GM19455 (cell line): ENCODE data around the gene PLA1A.
"Not testable (repeated sequence)": the region's sequence is repeated elsewhere in the genome, so short reads cannot be mapped to it uniquely, and the experiment has no call there.

Experiments used
- ATAC-seq: cut with Tn5 transposase; IDR thresholded peaks from one replicate; pipeline ENCODE4 v1.9.1; 2021; ENCODE audit not compliant: unreplicated experiment

Gene PLA1A, protein sequence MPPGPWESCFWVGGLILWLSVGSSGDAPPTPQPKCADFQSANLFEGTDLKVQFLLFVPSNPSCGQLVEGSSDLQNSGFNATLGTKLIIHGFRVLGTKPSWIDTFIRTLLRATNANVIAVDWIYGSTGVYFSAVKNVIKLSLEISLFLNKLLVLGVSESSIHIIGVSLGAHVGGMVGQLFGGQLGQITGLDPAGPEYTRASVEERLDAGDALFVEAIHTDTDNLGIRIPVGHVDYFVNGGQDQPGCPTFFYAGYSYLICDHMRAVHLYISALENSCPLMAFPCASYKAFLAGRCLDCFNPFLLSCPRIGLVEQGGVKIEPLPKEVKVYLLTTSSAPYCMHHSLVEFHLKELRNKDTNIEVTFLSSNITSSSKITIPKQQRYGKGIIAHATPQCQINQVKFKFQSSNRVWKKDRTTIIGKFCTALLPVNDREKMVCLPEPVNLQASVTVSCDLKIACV

DNA sequence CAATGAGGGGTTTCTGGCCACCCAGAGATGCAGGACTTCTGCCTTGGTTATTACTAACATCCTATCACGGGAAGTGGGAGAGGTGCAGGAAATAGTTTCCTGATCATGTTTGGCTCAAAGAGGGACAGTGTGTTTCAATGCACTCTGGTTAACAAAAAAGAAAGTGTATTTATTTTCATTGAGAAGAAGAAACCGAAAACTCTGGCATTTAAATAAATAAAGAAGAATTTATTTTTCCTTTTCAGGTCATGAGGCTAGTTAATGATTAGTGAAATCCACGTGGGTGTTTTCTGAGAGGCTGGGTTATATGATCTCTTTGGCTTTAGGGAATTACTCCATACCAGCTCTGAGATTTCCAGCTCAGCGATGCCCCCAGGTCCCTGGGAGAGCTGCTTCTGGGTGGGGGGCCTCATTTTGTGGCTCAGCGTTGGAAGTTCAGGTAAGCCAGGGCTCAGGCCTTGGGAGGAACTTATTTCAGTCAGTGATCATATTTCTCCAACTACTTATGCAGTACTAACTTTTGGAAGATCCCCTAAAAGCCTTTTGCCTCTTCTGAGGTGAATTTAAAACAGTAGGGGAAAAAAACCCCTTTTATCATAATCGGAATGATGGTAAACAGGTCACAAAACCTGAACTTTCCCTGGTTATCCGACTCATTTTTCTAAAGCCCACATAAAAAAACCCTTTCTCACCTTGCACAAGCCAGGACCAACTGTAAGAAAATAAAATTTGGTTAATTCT is at the start of gene PLA1A:
Gene PLA1A (plus strand): TSS at position 338 of the 741 bp plus-strand sequence. CDS start 29 bp downstream, at position 367.
- no peak for ATAC-seq

DNA sequence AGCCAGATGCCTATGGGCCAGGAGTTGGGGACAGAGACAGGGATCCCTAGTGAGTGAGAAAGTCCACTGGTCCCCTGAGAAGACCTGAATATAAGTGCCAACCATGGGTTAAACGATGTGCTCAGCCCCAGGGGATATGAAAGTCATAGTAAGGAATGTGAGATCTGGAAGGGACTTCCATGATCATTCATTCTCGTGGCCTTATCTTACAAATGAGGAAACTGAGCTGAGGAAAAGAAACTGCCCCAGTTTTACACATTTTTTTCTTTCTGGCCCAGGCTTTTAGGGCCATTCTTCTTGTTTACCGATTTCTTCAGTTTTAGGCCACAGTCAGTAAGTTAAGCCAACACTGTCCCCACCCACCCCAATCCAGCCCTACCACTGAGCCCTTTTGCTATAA is 49.3 kb upstream of the PLA1A start:
- no peak for ATAC-seq

DNA sequence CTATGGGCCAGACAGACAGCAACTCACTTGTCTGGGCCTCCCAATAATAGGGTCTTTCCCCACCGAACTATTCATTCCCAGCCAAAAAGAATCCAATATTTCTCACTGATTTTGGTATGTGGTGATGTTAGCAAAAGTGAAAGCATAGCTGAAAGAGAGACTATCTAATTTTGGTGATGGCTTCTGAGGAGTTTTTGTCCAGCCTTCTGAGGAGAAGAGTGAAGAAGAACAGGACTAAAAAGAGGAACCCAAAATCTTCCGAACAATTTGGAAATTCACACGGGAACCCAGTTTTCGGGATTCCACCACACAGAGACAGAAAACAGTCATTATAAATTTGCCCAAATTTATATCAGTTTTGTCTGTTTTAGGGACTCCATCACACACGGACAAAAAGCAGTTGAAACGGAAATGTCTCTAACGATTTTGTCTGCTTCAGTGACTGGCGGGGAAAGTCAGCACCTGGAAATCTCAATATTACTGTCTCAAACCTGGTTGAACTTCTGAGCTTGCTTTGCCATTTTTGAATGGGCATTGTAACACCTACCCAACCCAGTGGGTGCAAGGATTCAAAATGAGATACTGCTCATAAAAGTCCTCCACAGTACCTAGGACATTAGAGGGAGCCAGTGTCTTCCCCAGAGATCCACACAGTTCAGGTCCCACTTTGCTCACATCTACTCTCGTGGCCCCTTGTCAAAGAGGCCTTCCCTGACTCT is 47.3 kb upstream of the PLA1A start:
- no peak for ATAC-seq

DNA sequence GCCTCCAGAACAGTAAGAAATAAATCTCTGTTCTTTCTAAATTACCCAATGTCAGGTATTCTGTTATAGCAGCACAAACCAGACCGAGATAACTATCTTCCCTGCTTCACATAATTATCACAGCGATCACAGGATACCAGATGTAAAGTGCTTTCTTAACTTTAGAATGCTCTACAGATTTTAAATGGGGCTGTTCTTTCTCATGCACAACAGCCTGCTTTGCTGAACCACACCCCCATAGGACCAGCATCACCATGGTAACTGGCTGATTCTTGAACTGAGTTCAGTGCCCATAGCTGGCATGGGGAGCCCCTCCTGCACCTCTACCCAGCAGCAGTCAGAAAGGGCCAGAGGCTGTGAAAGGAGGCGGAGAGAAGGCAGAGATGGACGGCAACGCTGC is 46.1 kb upstream of the PLA1A start:
- ATAC-seq: no peak

DNA sequence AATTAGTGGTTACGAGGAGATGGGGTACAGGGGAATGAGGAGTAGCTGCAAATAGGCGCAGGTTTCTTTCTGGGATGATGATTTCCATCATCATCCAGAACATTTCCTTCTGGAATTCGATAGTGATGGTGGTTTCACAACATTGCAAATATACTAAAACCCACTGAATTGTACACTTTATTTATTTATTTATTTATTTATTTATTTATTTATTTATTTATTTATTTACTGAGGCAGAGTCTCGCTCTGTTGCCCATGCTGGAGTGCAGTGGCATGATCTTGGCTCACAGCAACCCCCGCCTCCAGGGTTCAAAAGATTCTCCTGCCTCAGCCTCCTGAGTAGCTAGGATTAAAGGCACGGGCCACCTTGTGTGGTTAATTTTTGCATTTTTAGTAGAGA is 44.8 kb upstream of the PLA1A start:
- not testable (repeated sequence) for ATAC-seq

DNA sequence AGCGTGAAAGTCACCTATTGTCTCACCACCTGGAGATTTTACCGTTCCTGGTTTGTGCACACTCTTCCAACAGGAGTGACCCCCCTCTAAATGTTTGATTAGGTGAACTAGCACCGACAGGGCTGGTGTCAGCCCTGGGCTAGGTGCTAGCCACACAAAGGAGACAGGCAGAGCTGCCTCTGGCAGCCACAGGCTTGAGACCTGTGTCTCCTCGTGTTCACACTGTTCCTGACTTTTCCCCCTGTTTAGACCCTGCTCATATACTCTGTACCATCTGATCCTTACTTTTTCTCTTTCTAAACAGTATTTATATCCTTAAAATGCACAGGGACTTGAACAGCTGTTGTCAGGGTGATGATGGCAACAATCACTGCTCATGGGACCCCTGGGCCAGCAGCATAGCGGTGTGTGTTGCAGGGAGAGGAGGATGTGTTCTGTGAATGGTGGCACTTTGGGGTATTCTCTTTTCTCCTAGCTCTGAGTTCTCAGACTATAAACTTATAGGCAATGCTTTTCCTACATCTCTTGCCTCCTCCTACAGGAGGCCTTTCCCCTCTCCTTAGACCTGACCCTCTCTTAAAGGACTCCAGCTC is 43.8 kb upstream of the PLA1A start:
- no peak for ATAC-seq

DNA sequence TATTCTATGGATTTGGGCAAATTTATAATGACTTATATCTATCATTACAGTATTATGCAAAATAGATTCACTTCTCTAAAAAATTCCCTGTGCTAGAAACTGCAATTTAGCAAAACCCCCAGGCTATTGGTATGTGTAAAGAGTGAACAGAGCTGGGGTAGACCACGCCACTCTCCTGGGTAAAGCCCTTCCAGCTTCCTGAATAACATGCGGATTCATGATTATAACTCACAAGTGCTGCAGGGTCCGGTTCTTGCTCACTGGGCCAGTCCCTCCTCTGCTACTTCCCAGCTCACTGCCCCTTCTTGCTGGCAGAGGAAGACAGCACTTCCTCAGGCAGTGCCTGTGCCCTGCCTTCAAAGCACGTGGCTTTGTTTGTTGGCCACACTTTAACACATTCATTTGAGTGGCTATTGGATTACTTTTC is 42.4 kb upstream of the PLA1A start:
- no peak for ATAC-seq

DNA sequence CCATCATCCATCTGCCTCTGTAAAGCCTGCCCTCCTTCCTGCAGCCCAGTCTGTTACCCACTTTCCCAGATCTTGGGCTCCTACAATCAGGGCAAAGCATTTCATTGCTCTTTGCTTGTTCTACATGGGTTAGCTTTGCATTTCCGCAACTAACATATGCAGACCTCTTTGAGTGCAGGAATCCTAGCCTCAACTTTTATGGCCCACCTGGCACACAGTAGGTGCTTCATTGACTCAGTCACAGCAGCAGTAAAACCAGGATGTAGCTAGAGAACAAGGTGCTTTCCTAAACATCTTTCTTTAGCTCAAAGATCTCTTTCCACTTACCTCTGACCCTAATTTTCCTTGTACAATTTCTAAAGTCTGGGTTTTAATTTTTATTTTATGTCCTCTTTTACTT is 41.8 kb upstream of the PLA1A start:
- ATAC-seq: no peak

DNA sequence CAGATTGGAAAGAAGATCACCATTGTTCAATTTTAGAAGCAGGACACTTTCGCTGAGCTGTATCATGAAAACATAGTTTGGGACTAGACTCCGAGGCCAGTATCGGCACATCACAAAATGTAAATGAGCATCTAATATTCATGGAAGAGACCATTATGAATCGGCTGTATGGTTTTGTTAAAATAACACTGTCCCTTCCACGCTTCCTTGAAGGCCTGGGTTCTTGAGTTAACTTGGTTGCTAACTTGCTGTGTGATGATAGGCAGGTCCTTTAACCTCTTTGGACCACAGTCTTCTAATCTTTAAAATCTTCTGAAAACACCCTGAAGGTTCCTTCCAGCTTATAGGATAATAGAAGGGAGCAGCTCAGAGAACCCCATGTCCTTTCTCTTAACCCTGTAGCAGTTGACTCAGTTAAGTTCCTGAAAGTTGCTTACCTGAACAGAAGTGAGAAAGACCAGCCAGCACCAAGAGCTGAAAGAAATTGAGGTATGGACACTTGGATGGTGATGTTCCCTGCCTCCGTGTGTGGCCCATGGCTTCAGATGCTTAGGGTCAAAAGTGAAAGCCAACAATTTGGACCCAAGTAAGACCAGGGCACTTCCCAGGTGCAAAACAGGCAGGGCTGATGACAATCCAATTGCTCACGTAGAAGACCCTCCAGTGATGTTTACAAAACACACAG is 40.4 kb upstream of the PLA1A start:
- ATAC-seq: no peak

DNA sequence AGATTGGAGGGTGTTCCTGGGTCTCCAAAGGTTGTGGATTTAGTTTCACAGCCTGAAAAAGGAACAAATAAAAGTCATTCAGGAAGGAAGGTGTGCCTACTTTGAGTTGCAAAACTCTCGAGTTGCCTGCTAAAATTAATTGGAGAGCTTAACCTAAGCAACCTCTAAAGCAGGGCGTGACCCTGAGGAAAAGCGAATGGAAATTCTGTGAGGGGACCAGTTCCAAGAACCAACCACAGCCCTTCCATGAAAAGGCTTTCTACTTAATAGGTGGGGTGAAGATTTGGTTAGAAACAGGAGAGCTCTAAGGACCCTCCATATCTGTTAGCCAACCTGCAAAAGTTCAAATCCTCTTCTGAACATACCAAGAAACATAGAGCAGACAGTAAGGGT is 39.8 kb upstream of the PLA1A start:
- no peak for ATAC-seq

DNA sequence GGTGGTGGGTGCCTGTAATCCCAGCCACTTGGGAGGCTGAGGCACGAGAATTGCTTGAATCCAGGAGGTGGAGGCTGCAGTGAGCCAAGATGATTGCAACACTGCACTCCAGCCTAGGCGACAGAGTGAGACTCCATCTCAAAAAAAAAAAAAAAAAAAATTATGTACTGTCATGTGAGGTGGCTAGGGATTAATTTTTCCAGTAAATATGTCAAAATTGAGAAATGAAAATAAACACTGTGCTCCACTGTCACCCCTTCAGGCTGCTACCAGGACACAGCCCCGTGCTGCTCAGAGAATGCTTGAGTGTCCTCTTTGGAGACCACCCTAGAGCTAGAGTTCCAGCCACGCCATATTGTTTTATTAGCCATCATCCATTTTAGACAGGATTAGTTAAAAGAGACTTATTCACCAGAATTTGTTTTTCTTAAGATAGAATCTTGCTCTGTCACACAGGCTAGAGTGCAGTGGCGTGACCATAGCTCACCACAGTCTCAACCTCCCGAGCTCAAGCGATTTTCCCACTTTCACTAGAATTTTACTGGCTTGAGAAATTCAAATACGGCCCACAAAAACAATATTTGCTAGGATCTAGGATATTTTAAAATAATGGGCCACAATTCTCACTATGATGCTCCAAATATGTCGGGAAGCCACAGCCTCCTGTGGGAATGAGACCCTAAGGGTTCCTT is 38.9 kb upstream of the PLA1A start:
- no peak for ATAC-seq

DNA sequence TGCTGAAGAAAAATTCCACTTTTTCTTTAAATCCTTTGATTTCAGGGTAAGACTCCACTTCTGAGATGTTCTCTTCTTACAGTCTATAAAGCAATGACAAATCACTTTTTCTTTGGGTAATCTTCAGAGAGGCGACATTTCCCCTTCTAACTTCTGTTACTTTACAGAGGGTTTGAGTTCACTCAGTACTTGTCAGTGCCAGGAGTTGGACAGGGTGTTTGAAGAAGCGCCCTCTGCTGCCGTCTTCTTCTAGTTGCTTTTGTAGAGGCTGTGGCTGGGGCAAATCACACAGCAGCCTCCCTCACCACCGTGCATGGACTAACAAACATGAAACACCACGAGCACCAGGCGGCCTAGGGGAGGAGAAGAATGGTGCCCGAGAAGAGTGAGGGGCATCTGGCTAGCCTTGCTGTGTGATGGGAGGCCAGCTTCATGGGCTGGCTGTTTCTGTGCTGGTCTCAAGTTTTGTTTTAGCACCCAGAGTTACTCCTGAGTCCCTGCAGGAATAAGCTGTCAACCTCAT is 38.2 kb upstream of the PLA1A start, which contains the start of gene CD80:
Gene CD80 (minus strand): TSS at position 174 of the 523 bp plus-strand sequence. CDS start 1,886 bp downstream, outside the sequence.
- peak; percentile 72 for ATAC-seq

DNA sequence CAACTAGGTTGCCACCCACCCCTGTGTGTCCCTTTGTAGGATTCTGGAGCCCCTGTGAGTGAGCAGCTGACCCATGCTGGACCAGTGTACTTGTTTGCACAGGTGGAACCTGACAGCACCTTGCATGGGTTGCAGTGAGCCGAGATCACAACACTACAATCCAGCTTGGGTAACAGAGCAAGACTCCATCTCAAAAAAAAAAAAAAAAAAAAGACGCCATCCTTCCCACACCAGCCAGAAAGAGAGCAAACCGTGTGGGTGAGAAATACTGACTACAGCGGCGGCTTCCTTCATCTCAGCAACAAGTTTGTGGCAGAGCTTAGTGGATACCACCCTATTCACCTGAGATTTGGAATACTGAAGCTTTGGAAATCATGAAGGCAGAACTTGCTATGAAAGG is 37.5 kb upstream of the PLA1A start:
- no peak for ATAC-seq

DNA sequence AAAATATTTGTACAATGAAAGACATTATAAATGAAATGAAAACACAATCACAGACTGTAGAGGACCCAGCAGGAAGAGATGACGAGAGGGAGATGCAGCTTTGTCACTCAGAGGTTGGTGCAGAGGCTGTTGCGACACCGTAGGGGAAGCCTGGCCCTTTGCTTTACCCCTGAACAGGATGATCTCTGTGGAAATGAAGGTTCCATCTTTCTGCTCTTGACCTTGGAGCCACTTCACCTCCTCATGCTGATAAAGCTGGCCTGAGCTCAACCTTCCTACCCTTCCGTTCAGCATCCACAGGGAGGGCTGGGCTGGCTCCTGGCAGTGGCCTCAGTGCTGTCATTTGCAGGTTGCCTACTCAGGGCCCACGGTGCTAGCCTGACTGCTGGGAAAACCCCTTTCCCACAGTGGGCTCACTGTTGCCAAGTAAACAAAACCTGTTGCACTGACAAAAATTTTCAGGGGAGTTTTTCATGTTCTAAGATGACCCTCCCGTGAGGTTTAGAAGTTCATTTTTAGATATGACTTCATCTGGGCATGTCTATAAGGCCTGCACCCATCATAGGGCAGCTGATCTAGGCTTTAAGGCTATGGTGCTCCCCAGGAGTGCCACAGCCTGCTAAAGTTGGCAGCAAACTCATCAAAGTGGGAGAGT is 35.3 kb upstream of the PLA1A start:
- ATAC-seq: peak; percentile 58

DNA sequence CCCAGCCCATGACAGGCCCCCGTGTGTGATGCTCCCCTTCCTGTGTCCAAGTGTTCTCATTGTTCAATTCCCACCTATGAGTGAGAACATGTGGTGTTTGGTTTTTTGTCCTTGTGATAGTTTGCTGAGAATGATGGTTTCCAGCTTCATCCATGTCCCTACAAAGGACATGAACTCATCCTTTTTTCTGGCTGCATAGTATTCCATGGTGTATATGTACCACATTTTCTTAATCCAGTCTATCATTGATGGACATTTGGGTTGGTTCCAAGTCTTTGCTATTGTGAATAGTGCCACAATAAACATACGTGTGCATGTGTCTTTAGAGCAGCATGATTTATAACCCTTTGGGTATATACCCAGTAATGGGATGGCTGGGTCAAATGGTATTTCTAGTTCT is 34.4 kb upstream of the PLA1A start:
- not testable (repeated sequence) for ATAC-seq

DNA sequence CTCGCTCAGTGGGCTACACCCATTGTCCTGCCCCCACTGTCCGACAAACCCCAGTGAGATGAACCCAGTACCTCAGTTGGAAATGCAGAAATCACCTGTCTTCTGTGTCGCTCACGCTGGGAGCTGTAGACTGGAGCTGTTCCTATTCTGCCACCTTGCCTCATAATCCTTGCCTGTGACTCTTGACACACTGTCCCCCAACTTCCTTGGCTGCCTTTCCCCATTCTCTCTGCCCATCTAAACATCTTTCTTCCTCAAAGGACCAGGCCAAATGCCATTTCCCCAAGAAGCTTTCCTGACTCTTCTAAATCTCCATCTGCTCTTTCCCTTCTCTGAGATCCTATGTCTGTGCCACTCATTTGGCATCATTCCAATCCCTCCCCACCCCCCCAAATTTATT is 28.5 kb upstream of the PLA1A start:
- ATAC-seq: no peak

DNA sequence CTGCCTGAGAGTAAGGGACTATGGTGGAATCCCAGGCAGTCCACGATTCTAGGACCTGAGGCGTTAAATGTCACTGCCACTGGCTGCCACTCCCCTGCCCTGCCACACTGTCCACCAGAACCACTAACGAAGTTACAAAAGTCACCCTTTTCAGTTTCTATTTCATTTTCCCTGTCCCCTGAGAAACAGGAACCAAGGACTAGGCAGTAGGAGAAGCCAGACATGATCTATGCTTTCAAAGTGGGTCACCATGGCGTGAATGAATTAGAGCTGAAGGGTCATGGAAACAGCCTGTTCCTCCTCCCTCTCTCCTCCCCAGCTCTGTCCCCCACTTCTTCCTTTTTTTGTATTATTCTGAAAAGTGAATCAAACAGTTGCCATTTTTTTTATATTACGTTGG is 27.5 kb upstream of the PLA1A start:
- ATAC-seq: peak; percentile 59

DNA sequence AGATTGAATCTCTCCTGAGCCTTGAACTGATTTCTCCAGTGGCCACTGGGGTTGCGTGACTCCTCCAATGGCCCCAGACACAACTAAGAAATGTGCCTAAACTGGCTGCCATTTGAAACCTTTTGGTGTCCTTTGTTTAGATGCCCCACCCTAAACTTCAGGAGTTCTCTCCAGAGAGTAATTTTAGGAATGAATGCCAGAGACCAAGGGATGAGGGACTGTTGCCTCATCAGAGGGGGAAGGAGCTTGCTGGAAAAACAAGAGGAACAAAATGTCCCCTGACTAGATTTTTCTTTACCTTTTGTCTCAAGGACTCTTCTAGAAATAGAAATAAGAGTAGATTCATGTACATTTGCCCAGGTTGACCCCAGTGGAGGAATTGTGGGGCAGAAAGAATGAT is 26.5 kb upstream of the PLA1A start:
- ATAC-seq: no peak

DNA sequence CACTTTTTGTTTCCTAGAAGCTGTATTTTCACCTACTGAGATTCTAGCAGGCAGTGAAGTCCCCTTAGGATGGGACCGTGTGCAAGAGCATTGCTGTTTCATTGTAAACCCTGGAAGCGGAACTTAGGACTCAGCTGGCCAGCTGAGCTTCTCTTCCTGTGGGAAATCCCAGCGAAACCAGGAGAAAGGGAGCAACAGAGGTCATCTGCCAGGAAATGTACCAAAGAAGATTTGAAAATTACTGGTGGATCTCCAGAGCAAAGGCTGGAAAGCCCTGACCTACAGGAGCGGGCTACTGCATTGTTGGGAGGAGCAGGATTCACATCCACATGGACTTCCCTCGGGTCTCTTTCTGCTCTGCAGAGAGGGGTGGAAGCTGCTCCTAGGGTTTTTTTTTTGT is 26.0 kb upstream of the PLA1A start:
- no peak for ATAC-seq
